Stimulated activated CD4-positive, alpha-beta T cell treated with anti-CD3 and anti-CD28 coated beads, Interleukin-1b, Interleukin-23, amount 100 ng/mL, for 24 hours (primary cell): Measurements from ENCODE around the gene JADE3.

Experiments used
- DNase-seq, 4 experiments: peaks; one replicate each; pipeline ENCODE4 v3.0.0-alpha.2; 2020; ENCODE audit warnings: low read depth in 4 of 4, low spot score in 1 of 4

Gene JADE3

GRCh38 chrX:46912098-46912602, at the start of gene JADE3:
JADE3 (plus strand) TSS chrX:46912421; CDS start chrX:46984895, 72,474 bp downstream.
- no peak for DNase-seq

- no peak for DNase-seq
Measured at GRCh38 chrX:46863072-46863471, 49.1 kb upstream of the JADE3 start.

DNA sequence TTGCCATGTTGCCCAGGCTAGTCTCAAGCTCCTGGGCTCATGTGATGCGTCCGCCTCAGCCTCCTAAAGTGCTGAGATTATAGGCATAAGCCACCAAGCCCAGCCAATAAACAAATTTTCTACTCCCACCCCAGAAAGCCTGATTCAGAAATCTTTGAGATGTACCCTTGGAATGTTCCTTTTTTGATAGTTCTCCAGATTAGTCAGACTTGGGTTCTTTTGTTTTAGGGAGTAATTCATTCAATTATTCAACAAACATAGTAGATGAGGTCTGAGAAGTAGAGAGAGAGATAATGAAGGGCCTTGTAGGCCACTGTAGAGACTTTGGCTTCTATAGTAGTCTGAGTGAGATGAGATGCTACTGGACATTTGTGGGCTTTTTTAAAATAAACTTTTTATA, 47.6 kb upstream of the JADE3 start:
- DNase-seq: no peak

- no peak for DNase-seq
Measured at GRCh38 chrX:46865281-46865680, 46.9 kb upstream of the JADE3 start.

GRCh38 chrX:46866726-46867125, 45.5 kb upstream of the JADE3 start:
- no peak for DNase-seq

DNA sequence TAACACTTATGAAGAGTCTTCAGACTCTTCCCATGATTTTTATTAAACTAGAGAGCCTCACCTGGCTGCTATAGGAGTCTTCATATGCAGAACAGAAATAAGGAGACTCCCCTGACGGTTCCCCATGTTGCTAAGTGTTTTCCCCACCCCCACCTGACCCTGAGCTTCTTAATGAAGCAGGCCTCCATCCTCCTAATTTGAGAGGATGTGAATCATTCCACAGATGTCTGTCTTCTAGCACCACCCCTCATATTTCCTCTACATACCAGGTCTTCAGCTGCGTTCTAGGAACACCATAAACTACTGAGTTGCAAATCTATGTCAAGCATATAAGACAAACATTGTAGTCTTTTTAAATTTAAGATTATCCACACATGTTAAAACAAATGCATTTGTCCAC, 38.5 kb upstream of the JADE3 start:
- no peak for DNase-seq

- DNase-seq: no peak
Measured at GRCh38 chrX:46876901-46877300, 35.3 kb upstream of the JADE3 start.

DNA sequence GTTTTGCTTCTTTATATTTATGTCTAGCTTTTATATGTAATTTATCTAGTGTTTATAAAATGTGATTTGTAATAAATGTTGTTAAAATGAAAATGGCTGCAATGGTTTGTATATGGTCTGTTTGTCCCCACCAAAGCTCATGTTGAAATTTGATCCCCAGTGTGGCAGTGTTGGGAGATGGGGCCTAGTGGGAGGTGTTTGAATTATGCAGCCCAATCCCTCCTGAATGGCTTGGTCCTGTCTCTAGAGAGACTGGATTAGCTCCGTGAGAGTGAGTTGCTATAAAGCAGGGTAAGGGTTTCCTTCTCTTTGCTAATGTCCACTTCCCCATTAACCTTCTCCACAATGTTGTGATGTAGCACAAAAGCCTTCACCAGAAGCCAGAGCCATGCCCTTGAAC, 30.0 kb upstream of the JADE3 start:
- no peak for DNase-seq

DNA sequence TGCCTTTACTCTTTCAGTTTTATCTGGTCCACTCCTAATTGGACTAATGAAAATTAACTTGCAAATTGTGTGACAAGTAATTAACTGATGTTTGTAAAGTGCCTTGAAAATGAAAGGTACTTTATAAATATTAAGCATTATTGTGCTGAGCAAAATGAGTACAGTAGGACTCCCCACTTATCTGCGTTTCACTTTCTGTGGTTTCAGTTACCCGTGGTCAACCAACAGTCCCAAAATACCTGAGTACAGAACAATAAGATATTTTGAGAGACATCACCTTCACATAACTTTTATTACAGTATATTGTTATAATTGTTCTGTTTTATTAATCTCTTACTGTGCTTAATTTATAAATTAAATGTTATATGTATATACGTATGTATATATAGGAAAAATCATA, 27.4 kb upstream of the JADE3 start:
- no peak for DNase-seq

- no peak for DNase-seq
Measured at GRCh38 chrX:46898207-46898606, 14.0 kb upstream of the JADE3 start.

DNA sequence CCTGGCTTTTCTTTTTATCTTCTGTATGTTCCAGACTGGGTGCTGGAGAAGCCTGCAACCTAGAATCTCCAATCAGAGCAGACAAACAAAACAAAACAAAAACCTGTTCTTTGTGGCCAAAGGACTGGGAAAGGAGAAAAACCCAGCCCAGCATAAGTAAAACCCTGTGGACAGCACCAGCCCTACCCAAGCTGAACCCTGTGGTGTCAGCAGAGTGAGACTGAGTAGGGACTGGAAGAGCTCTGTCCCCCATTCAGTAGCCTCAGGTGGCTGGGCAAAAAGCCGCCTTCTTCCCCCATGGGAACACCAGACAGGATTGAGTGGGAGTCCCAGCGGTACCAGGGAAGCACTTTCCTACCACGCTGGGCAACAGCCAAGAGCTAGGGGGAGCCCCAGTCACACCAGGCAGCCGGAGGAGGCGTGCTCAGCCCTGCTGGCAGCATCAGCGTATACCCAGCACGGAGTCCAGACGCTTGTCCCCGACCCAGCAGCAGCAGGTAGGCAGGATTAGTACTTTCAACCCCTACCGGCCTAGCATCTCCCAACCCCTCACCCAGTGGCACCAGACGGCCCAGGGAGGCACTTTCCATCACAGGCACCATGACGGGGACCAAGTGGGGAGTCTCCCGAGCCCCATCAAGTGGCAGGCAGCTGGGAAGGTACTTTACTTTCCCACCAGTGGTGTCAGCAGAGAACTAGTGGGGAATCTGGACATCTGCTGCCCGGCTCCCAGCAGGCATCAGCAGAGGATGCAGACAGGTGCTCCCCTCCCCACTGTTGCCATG, 8.6 kb upstream of the JADE3 start:
- DNase-seq: peak in 1 of 4 experiments; percentile 21

DNA sequence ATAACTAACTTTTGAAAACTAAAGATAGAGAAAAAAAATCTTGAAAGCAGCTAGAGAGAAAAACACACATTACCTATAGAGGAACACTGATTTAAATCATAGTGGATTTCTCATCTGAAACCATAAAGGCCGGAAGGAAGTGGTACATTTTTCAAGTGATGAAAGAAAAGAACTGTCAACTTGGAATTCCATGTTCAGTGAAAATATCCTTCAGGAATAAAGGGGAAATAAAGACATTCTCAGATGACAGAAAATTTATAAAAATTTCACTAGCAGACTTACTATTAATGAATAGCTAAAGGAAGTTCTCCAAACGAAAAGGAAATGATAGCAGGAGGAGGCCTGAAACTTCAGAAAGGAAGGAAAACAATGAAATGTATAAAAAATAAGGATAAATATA, 7.6 kb upstream of the JADE3 start:
- DNase-seq: no peak

GRCh38 chrX:46910415-46910814, 1.8 kb upstream of the JADE3 start:
- no peak for DNase-seq

DNA sequence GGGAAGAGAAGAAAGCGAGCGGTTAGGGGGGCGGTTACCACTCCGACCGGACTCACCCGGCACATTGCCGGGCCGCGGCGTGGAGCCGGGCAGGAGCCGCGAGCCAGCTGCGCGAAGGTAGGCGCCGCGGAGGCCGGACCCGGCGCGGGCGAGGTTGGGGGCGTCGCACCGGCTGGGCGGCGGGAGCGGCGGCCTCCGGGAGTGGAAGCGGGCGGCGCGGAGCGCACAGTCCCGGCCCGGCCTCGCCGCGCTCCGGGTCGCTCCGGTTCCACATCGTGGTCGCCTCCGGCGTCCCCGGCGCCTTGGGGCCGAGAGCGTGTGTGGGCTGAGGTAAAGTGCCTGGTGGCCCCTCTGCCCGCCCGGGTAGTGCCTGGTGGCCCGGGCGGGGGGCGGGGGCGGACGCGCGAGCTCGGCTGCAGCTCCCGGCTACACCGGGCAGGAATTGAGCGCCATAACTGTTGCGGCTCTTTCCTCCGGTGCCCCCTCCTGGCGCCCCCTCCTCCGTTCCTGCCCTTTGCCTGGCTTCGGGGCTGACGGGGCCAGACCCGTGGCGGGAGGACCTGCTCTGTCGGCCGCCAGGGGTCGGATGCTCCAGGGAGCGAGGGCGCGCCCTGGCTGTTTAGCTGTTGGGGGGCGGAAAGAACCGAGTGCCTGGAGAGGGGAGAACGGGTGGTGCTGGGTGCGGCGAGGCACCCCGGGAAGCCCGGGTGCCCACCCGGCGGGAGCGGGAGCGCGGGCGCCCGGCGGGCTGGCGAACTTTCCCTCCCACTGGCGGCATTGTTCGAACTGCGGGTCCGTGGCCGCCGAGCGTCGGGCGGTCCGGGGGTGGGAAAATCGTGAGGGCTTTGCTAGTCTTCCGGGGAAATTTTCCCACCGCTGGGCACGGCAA, 626 bp downstream of the JADE3 start:
- no peak for DNase-seq

DNA sequence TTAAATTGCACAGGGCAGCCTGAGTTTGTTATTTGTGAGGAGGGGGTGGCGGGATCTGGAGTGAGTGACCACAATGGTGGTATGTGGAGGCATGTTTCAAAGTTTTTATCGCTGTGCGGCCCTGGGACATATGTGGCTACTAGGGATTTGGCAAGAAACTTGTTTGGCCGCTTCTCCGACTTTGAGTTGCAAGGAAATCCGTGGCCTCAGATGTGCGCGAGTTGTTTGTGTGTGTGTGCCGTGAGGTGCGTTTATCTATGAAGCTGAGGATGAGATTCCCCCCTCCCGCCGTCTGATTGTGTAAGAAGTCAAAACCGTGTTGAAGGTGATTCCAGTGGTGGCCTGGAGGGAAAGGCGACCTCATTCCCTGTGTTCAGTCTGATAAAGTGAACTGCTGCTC, 1.4 kb downstream of the JADE3 start:
- DNase-seq: no peak

- DNase-seq: no peak
Measured at GRCh38 chrX:46916273-46916672, 4.1 kb downstream of the JADE3 start.

- DNase-seq: no peak
Measured at GRCh38 chrX:46917622-46918021, 5.4 kb downstream of the JADE3 start.

- DNase-seq: no peak
Measured at GRCh38 chrX:46918434-46918833, 6.2 kb downstream of the JADE3 start.

GRCh38 chrX:46920235-46920634, 8.0 kb downstream of the JADE3 start:
- no peak for DNase-seq

DNA sequence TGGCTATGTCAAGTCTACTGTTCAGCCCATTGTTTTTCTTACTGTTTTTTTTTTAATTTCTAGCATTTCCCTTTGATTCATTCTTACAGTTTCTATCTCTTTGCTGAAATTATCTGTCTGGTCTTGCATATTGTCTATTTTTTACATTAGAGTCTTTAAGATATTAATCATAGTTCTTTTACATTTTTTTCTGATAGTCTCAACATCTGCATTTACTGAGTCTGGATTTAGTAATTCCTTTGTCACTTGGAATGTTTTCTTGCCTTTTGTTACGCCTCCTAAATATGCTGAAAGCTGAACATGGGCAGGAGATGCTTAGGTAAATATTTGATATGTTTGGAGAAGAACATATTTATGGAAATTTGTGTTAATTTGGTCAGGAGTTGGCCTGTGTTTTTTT, 10.4 kb downstream of the JADE3 start:
- DNase-seq: no peak

DNA sequence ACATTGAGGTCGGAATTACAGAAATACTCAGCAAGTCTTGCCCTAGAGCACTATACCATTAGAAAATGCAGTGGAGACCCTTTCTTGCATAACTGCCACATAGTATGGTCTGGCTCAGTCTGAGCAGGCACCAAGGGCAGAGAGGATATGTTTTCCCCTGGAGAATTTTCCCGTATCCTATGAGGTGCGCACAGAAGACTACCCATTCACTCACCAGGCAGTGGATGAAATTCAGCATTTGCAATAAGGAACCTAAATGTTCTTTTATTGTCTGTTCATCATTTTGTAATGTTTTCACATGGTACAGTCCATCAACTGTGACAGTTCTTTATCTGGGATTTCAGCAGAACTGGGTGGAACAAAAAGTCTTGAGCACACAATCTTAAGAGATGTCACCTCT, 15.5 kb downstream of the JADE3 start:
- DNase-seq: no peak
